Spleen (tissue), 11 donors: ENCODE results near the gene SATB1. TPM values are rescaled to one million over a fixed set of nuclear protein-coding genes. Genes with fewer than 3 reads are reported as not detected.

Experiments
- DNase-seq: peaks from one replicate; pipeline ENCODE4 v3.0.0-alpha.2; 2020
- H3K27ac ChIP-seq, 8 donors: fragments of 200-600 bp; sonication (generic) in 7 of 8; 1 replicate in 4 of 8; 2 replicates in 4 of 8; pipeline versions ENCODE4 v1.5.0 to v1.8.0; 2016 to 2021; ENCODE audit warnings: inconsistent platforms in 4 of 8, mild to moderate bottlenecking in 4 of 8, moderate library complexity in 1 of 8
- H3K27me3 ChIP-seq, 7 donors: fragments of 200-600 bp; sonication (generic) in 6 of 7; replicated peaks in 1 of 7; 1 replicate in 4 of 7; 2 replicates in 3 of 7; pipeline versions ENCODE4 v1.5.0 to v1.8.0; 2016 to 2021; ENCODE audit warnings: inconsistent platforms in 3 of 7, mild to moderate bottlenecking in 1 of 7
- H3K36me3 ChIP-seq, 6 donors: fragments of 200-600 bp; sonication (generic) in 5 of 6; 1 replicate in 4 of 6; 2 replicates in 2 of 6; pipeline versions ENCODE4 v1.5.0 to v1.8.0; 2016 to 2021; ENCODE audit warnings: inconsistent platforms in 2 of 6
- H3K4me1 ChIP-seq, 6 donors: fragments of 200-600 bp; sonication (generic) in 5 of 6; 1 replicate in 3 of 6; 2 replicates in 3 of 6; pipeline versions ENCODE4 v1.5.0 to v1.8.0; 2016 to 2021; ENCODE audit warnings: inconsistent platforms in 3 of 6
- H3K4me3 ChIP-seq, 8 donors: fragments of 200-600 bp; sonication (generic) in 7 of 8; 1 replicate in 4 of 8; 2 replicates in 4 of 8; pipeline versions ENCODE4 v1.5.0 to v1.8.0; 2016 to 2021; ENCODE audit warnings: inconsistent platforms in 4 of 8, mild to moderate bottlenecking in 4 of 8, moderate library complexity in 2 of 8
- H3K9me3 ChIP-seq, 8 donors: fragments of 200-600 bp; sonication (generic) in 7 of 8; 1 replicate in 4 of 8; 2 replicates in 4 of 8; pipeline versions ENCODE4 v1.5.0 to v1.8.0; 2016 to 2021; ENCODE audit warnings: inconsistent platforms in 4 of 8
- POLR2A ChIP-seq, 3 donors: fragments of 450-650 bp; IDR thresholded peaks; one replicate each; pipeline ENCODE4 v1.5.1; 2017; ENCODE audit warnings: antibody characterized with exemption in 3 of 3, mild to moderate bottlenecking in 1 of 3
- POLR2AphosphoS5 ChIP-seq, 3 donors: sonication (generic); formaldehyde crosslinking; IDR thresholded peaks; one replicate each; pipeline ENCODE4 v1.5.1; 2017; ENCODE audit warnings: antibody characterized with exemption in 3 of 3
- WGBS, 5 donors: extraction: QIAGEN DNeasy Blood & Tissue Kit in 3 of 5; methylation state at CpG; one replicate each; pipeline versions ENCODE4 v1.1.5 to v1.1.7; 2013 to 2018; 5-methylcytosine and 5-hydroxymethylcytosine counted together
- intact Hi-C: fragments of 100-400 bp; cut with DNase I; formaldehyde crosslinking; loops from one replicate; pipeline ENCODE4 v1.15.0; 2023; ENCODE audit warnings: low total_unique reads
- polyA plus RNA-seq, 3 donors: library from polyadenylated mRNA; stranded (reverse); fragments of 200-250 nt; gene quantifications; one replicate each; pipeline ENCODE4 v1.2.1, GENCODE V29; 2013
- total RNA-seq, 7 donors: library from RNA; depleted of rRNA in 3 of 7; stranded (reverse); fragments of >200 nt in 3 of 7; fragmentation: NEBNext Ultra II Directional in 4 of 7; extraction: Animal tissue kit (Norgen Biotek cat#: 25700) in 4 of 7; gene quantifications; one replicate each; pipeline versions ENCODE4 v1.1.0 to v1.2.1, GENCODE V29; 2016 to 2021
- TF ChIP-seq, protein P1 (sequence below), 11 experiments: fragments of 200-600 bp in 7 of 11; fragments of 450-650 bp in 4 of 11; sonication (generic) in 4 of 11; IDR thresholded peaks in 8 of 11; conservative IDR thresholded peaks in 3 of 11; 1 replicate in 7 of 11; 2 replicates in 4 of 11; pipeline versions ENCODE4 v1.4.0 to v1.8.0; 2016 to 2021; ENCODE audit warnings: antibody characterized with exemption in 11 of 11, inconsistent platforms in 4 of 11, mild to moderate bottlenecking in 1 of 11
- donor health status: healthy with polysubstance abuse.
- donor health status: DM: no; HTN: no; CAD: no; lungs with moderate emphysema.
- donor health status: DM: no; HTN: no; CAD: no.
- donor health status: Bipolar disorder and iron deficiency.
- donor health status: healthy.
- donor health status: DM: no; HTN: no; CAD: no.
- donor health status: DM: yes; HTN: yes; CAD: no.

SATB1 gene
- total and polyA plus RNA-seq, 10 donors, result 11.7 to 104 (median 59.1) TPM

DNA sequence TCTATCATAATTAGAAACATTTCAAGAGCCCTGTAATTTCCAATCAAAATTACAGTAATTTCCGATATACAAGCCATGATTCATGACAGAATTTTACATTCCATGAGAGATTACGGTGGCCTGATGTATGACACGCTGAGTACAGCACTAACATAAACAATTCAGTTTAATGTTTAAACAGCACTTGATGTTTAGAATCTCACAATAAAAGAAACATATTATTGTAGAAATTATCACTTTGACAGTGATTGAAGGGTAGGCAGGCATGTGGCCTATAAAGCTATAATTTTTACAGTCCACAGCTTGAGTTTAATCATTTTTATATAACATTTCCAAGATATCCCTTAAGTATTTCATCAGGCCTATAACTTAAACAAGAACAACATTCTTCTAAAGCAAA lies 48.5 kb downstream of the SATB1 start:
- Histone ChIP-seq H3K27me3 (no peaks in the 10 kb centered on the region), H3K9me3 (no peaks in the 10 kb centered on the region), H3K4me1 (peaks cover 0 to 12% (median 2%) of the 10 kb centered on the region in 6 donors), H3K36me3 (peaks cover 0 to 90% (median 15%) of the 10 kb centered on the region in 6 donors), H3K27ac (no peak overlapping the region), H3K4me3 (no peak overlapping the region)
- intact Hi-C loops, result no loop called here
- 95 to 98% (median 98%) methylated on average over 3 of the region's 3 CpGs for WGBS, 5 donors
- DNase-seq, result no peak
- TF ChIP-seq POLR2AphosphoS5 (IDR thresholded peaks at IDR 0.05) (no peak), POLR2A (IDR thresholded peaks at IDR 0.05) (no peak)
- TF ChIP-seq, protein P1, sequence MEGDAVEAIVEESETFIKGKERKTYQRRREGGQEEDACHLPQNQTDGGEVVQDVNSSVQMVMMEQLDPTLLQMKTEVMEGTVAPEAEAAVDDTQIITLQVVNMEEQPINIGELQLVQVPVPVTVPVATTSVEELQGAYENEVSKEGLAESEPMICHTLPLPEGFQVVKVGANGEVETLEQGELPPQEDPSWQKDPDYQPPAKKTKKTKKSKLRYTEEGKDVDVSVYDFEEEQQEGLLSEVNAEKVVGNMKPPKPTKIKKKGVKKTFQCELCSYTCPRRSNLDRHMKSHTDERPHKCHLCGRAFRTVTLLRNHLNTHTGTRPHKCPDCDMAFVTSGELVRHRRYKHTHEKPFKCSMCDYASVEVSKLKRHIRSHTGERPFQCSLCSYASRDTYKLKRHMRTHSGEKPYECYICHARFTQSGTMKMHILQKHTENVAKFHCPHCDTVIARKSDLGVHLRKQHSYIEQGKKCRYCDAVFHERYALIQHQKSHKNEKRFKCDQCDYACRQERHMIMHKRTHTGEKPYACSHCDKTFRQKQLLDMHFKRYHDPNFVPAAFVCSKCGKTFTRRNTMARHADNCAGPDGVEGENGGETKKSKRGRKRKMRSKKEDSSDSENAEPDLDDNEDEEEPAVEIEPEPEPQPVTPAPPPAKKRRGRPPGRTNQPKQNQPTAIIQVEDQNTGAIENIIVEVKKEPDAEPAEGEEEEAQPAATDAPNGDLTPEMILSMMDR (IDR thresholded peaks at IDR 0.05 in 8 of 11, conservative IDR thresholded peaks at IDR 0.05 in 3 of 11), result no peak

DNA sequence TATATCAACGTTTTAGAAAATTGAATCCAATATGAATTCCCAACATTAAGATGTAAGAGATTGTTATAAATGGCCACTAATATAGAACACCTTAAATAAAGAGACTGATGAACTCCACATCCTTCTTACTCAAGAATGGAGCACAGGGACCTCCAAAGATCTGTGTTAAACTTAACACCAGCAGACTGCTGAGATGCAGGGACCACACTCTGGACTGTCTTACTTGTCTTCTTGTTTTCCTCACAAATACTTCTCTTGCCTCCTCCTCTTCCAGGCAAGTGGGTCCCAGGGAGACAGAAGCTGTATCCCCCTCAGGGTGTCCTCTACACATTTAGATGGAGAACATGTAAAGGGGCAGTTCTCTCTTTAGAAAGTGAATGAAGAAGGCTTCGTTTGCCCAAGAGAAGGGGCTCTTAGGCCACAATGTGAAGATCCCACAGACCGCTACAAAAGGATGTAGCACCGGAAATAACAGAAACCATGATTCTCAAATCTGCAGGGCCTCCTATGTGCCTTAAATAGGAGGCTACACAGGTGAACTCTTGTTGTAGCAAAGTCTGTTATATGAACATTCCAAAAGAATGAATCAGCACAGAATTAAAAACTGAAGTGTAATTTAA lies 52.2 kb downstream of the SATB1 start:
- Histone ChIP-seq H3K4me1 (peaks cover 0 to 32% (median 2%) of the 10 kb centered on the region in 6 donors), H3K4me3 (no peak overlapping the region), H3K27me3 (no peaks in the 10 kb centered on the region), H3K36me3 (peaks cover 0 to 77% (median 14%) of the 10 kb centered on the region in 6 donors), H3K9me3 (no peaks in the 10 kb centered on the region), H3K27ac (no peak overlapping the region)
- intact Hi-C loops, result no loop called here
- 66 to 75% (median 69%) methylated on average over 4 of the region's 4 CpGs for WGBS, 5 donors
- TF ChIP-seq POLR2A (IDR thresholded peaks at IDR 0.05), result no peak
- TF ChIP-seq POLR2AphosphoS5 (IDR thresholded peaks at IDR 0.05), result no peak
- TF ChIP-seq, protein P1 (IDR thresholded peaks at IDR 0.05 in 8 of 11, conservative IDR thresholded peaks at IDR 0.05 in 3 of 11), result no peak
- no peak for DNase-seq

DNA sequence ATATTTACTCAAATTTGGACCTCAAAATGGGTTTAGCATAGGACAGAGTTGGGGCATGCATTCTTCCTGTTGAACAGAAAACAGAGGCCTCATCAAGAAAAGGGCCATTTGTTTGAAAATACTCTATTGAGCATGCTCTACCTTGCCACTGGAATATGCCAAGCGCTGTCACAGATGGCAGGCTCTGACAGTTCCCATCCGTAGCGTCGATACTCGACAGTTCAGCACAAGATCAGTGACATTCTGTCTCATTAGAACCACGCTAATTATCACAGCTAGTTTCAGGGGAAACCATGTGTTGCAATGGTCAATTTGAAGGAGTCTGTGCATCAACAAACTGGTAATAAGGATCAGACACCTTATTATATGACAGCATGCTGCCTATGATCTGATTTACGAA lies 54.5 kb downstream of the SATB1 start:
- Histone ChIP-seq H3K4me1 (peaks cover 0 to 32% (median 2%) of the 10 kb centered on the region in 6 donors), H3K4me3 (no peak overlapping the region), H3K9me3 (no peaks in the 10 kb centered on the region), H3K27me3 (no peaks in the 10 kb centered on the region), H3K36me3 (peaks cover 0 to 74% (median 8%) of the 10 kb centered on the region in 6 donors), H3K27ac (no peak overlapping the region)
- intact Hi-C loops, result no loop called here
- no peak for TF ChIP-seq POLR2A (IDR thresholded peaks at IDR 0.05)
- TF ChIP-seq, protein P1 (IDR thresholded peaks at IDR 0.05 in 8 of 11, conservative IDR thresholded peaks at IDR 0.05 in 3 of 11), result no peak
- DNase-seq, result no peak
- 90 to 95% (median 92%) methylated on average over 7 of the region's 7 CpGs for WGBS, 5 donors

DNA sequence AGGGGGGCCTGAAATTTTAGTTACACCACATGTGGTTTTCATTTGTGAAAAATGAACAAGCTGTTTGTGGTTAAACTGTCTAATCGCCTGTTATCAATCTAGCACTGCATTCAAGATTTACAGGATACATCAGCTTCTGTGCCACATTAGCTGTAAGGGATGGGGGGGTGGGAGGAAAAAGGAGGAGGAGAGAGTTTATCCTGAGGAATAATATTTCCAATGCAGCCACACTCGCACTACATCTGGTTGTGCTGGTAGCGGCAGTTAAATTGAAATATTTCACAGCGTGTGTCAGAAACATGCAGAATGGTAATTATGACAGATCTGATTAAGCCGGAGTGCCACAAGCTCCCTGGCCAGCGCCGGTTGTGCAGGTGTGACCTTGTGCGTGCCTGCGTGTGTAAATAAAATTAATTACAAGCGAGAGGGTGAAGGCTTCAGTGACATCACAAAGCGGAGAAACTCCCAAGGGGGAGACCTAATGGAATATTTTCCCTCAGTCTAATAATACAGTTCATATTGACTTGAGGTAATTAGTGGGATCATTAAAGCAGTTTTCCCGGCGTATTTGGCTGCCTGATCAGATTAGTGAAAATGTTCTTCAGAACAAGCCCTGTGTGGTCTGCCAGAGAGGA lies 55.5 kb downstream of the SATB1 start:
- H3K36me3 ChIP-seq, result peaks cover 0 to 74% (median 4%) of the 10 kb centered on the region in 6 donors
- intact Hi-C loops, result no loop called here
- no peak overlapping the region for H3K4me3 ChIP-seq
- H3K27ac ChIP-seq, result no peak overlapping the region
- H3K27me3 ChIP-seq, result no peaks in the 10 kb centered on the region
- WGBS, 5 donors, result 40 to 71% (median 50%) methylated on average over 13 of the region's 13 CpGs
- H3K4me1 ChIP-seq, result peaks cover 0 to 29% (median 2%) of the 10 kb centered on the region in 6 donors
- no peak for DNase-seq
- no peaks in the 10 kb centered on the region for H3K9me3 ChIP-seq
- TF ChIP-seq POLR2A (IDR thresholded peaks at IDR 0.05), result no peak
- no peak for TF ChIP-seq POLR2AphosphoS5 (IDR thresholded peaks at IDR 0.05)
- TF ChIP-seq, protein P1 (IDR thresholded peaks at IDR 0.05 in 8 of 11, conservative IDR thresholded peaks at IDR 0.05 in 3 of 11), result no peak
